ENCODE measurements around the gene PLSCR5. TPM values are rescaled to one million over a fixed set of nuclear protein-coding genes. Genes with fewer than 3 reads are reported as not detected.
A peak's percentile ranks its signal among the peaks of the same experiment; 100 is the strongest.

The PLSCR5 gene
- polyA plus RNA-seq, 1 donor (not counting 4 experiments of a cell fraction or from before 2014, with no cell fraction given): not detected

- H3K4me3 ChIP-seq (ENCODE audit: control insufficient read depth in 2 of 3, extremely low read depth in 1 of 3, insufficient read depth in 2 of 3, low read depth in 1 of 3, low read length in 3 of 3): no peak overlapping the region
- no peak for FAIRE-seq
- no peak overlapping the region for H3K9ac ChIP-seq (ENCODE audit: control insufficient read depth, extremely low read depth, insufficient read depth, low read length)
- no peaks in the 10 kb centered on the region for H3K4me1 ChIP-seq (ENCODE audit: control insufficient read depth, extremely low read depth, insufficient read depth, low read length)
- H3K27me3 ChIP-seq (ENCODE audit: control insufficient read depth, extremely low read depth, insufficient read depth, low read length): no peaks in the 10 kb centered on the region
- H3K4me2 ChIP-seq (ENCODE audit: control insufficient read depth, extremely low read depth, insufficient read depth, low read depth, low read length): no peak overlapping the region
- H3K9me3 ChIP-seq (ENCODE audit: control insufficient read depth, low read depth, low read length): no peaks in the 10 kb centered on the region
- no peaks in the 10 kb centered on the region for H3K36me3 ChIP-seq (ENCODE audit: control insufficient read depth in 2 of 2, extremely low read depth in 1 of 2, insufficient read depth in 2 of 2, low read length in 2 of 2)
- no peaks in the 10 kb centered on the region for H3K9me1 ChIP-seq (ENCODE audit: control insufficient read depth, extremely low read depth, insufficient read depth, low read length)
- dilution Hi-C loops (cut with MboI; ENCODE audit: extremely low pct_ligation_motif_present, low sequenced_read_pairs): no loop called here
- H3K27ac ChIP-seq (ENCODE audit: control insufficient read depth, insufficient read depth, low read length): no peak overlapping the region
- H2AFZ ChIP-seq (ENCODE audit: control insufficient read depth, low read length): no peak overlapping the region
- no peaks in the 10 kb centered on the region for H3K79me2 ChIP-seq (ENCODE audit: control insufficient read depth, insufficient read depth, low read length)
- H4K20me1 ChIP-seq (ENCODE audit: control insufficient read depth, extremely low read depth, insufficient read depth, low read length): no peaks in the 10 kb centered on the region
- DNase-seq (ENCODE audit: low read depth, low spot score): no peak
- TF ChIP-seq EZH2 (IDR thresholded peaks at IDR 0.05; ENCODE audit: low read length): no peak
- peak in 1 of 3 experiments; percentile 12 for TF ChIP-seq CTCF (optimal IDR thresholded peaks at IDR 0.05 in 1 of 3, IDR thresholded peaks at IDR 0.05 in 1 of 3, conservative IDR thresholded peaks at IDR 0.05 in 1 of 3; ENCODE audit: extremely low read depth in 1 of 3, insufficient read depth in 2 of 3, low read length in 3 of 3)
These were observed 33.6 kb upstream of the PLSCR5 start for GRCh38 chr3:146638718-146639117.

GRCh38 chr3:146637871-146638270, 32.7 kb upstream of the PLSCR5 start:
- H3K9me1 ChIP-seq (ENCODE audit: control insufficient read depth, extremely low read depth, insufficient read depth, low read length): no peaks in the 10 kb centered on the region
- H3K36me3 ChIP-seq (ENCODE audit: control insufficient read depth in 2 of 2, extremely low read depth in 1 of 2, insufficient read depth in 2 of 2, low read length in 2 of 2): no peaks in the 10 kb centered on the region
- TF ChIP-seq CTCF (optimal IDR thresholded peaks at IDR 0.05 in 1 of 3, IDR thresholded peaks at IDR 0.05 in 1 of 3, conservative IDR thresholded peaks at IDR 0.05 in 1 of 3; ENCODE audit: extremely low read depth in 1 of 3, insufficient read depth in 2 of 3, low read length in 3 of 3) (no peak), EZH2 (IDR thresholded peaks at IDR 0.05; ENCODE audit: low read length) (no peak)
- FAIRE-seq (peak; percentile 5), DNase-seq (ENCODE audit: low read depth, low spot score) (no peak)
- no peak overlapping the region for H3K27ac ChIP-seq (ENCODE audit: control insufficient read depth, insufficient read depth, low read length)
- no peak overlapping the region for H3K9ac ChIP-seq (ENCODE audit: control insufficient read depth, extremely low read depth, insufficient read depth, low read length)
- dilution Hi-C loops (cut with MboI; ENCODE audit: extremely low pct_ligation_motif_present, low sequenced_read_pairs): no loop called here
- H3K4me3 ChIP-seq (ENCODE audit: control insufficient read depth in 2 of 3, extremely low read depth in 1 of 3, insufficient read depth in 2 of 3, low read depth in 1 of 3, low read length in 3 of 3): no peak overlapping the region
- no peaks in the 10 kb centered on the region for H3K79me2 ChIP-seq (ENCODE audit: control insufficient read depth, insufficient read depth, low read length)
- H3K27me3 ChIP-seq (ENCODE audit: control insufficient read depth, extremely low read depth, insufficient read depth, low read length): no peaks in the 10 kb centered on the region
- no peaks in the 10 kb centered on the region for H3K4me1 ChIP-seq (ENCODE audit: control insufficient read depth, extremely low read depth, insufficient read depth, low read length)
- H3K4me2 ChIP-seq (ENCODE audit: control insufficient read depth, extremely low read depth, insufficient read depth, low read depth, low read length): no peak overlapping the region
- no peaks in the 10 kb centered on the region for H3K9me3 ChIP-seq (ENCODE audit: control insufficient read depth, low read depth, low read length)
- no peak overlapping the region for H2AFZ ChIP-seq (ENCODE audit: control insufficient read depth, low read length)
- H4K20me1 ChIP-seq (ENCODE audit: control insufficient read depth, extremely low read depth, insufficient read depth, low read length): no peaks in the 10 kb centered on the region

All from keratinocyte (primary cell).